Measurements from ENCODE around the gene GLCCI1.

GRCh38 chr7:8103282-8103681 lies 134.7 kb downstream of the GLCCI1 start:
- TF ChIP-seq GATA2 (IDR thresholded peaks at IDR 0.05; ENCODE audit: low read depth, low read length) (no peak), GATA3 (IDR thresholded peaks at IDR 0.05; ENCODE audit: low read depth, low read length) (no peak)

Measured in SH-SY5Y (cell line).